Endothelial cell of coronary artery (primary cell): ENCODE measurements around the gene DROSHA. TPM values are rescaled to one million over a fixed set of nuclear protein-coding genes. Genes with fewer than 3 reads are reported as not detected.

Experiments used
- total RNA-seq: library from RNA; depleted of rRNA; stranded (reverse); fragments of >200 nt; gene quantifications from 2 replicates; pipeline ENCODE4 v1.2.3, GENCODE V29; 2014

Gene DROSHA, protein sequence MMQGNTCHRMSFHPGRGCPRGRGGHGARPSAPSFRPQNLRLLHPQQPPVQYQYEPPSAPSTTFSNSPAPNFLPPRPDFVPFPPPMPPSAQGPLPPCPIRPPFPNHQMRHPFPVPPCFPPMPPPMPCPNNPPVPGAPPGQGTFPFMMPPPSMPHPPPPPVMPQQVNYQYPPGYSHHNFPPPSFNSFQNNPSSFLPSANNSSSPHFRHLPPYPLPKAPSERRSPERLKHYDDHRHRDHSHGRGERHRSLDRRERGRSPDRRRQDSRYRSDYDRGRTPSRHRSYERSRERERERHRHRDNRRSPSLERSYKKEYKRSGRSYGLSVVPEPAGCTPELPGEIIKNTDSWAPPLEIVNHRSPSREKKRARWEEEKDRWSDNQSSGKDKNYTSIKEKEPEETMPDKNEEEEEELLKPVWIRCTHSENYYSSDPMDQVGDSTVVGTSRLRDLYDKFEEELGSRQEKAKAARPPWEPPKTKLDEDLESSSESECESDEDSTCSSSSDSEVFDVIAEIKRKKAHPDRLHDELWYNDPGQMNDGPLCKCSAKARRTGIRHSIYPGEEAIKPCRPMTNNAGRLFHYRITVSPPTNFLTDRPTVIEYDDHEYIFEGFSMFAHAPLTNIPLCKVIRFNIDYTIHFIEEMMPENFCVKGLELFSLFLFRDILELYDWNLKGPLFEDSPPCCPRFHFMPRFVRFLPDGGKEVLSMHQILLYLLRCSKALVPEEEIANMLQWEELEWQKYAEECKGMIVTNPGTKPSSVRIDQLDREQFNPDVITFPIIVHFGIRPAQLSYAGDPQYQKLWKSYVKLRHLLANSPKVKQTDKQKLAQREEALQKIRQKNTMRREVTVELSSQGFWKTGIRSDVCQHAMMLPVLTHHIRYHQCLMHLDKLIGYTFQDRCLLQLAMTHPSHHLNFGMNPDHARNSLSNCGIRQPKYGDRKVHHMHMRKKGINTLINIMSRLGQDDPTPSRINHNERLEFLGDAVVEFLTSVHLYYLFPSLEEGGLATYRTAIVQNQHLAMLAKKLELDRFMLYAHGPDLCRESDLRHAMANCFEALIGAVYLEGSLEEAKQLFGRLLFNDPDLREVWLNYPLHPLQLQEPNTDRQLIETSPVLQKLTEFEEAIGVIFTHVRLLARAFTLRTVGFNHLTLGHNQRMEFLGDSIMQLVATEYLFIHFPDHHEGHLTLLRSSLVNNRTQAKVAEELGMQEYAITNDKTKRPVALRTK (N-terminal part only)
- total RNA-seq: 43.2 and 70.8 TPM in 2 replicates

DNA sequence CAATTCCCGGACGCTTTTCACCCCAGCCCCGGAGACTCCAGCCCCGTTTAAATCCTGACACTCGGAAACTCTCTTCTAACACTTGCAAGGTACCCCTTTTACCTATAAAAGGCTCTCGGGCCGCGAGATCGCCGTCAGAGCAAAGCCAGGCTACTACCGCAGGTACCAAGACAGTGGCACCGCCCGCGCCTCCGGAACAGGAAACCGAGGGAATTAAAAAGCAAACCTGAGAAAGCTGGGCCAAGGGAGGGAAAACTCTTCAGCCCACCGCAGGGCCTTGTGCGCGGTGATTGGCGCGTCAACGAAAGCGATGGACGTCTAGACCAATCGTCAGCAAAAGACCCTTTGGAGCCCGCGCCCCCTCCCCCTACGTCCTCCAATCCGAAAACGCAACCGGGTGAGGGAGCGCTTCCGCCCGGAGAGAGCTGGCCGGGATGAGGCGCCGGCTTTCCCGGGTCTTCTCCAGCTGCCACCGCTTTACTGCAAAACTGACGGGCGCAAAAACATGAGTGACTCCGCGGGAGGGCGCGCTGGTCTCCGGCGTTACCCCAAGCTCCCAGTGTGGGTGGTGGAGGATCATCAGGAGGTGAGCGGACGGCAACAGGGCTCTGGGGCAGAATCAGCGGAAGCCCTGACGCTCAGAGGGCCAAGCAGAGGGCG lies at the start of gene DROSHA, which contains the start of gene C5orf22:
Gene DROSHA, minus strand, starts transcription at position 206 of the 660 bp plus-strand sequence. CDS start 3,034 bp downstream, outside the sequence.
Gene C5orf22, plus strand, starts transcription at position 414 of the 660 bp plus-strand sequence. Its CDS starts 92 bp downstream, at position 506.

Other genes starting within 250 kb of the DROSHA start
- gene C5orf22, start 208 bp upstream of the DROSHA start, total RNA-seq: 12.7 and 14.0 TPM in 2 replicates
- gene PDZD2, start 107.0 kb upstream of the DROSHA start, total RNA-seq: 2.0 and 3.2 TPM in 2 replicates